Gastrocnemius medialis (tissue), 4 donors: Measurements from ENCODE around the gene ATP10D.

ENCODE experiments used
- POLR2A ChIP-seq, 2 donors: fragments of 450-650 bp; IDR thresholded peaks; one replicate each; pipeline ENCODE4 v1.6.1; 2017; ENCODE audit warnings: antibody characterized with exemption in 2 of 2, mild to moderate bottlenecking in 2 of 2, moderate library complexity in 2 of 2
- TF ChIP-seq, protein P1 (sequence below), 5 experiments: fragments of 450-650 bp in 3 of 5; fragments of 200-600 bp in 2 of 5; sonication (generic) in 2 of 5; IDR thresholded peaks in 4 of 5; conservative IDR thresholded peaks in 1 of 5; 1 replicate in 4 of 5; 2 replicates in 1 of 5; pipeline ENCODE4 v1.5.1; 2016 to 2019; ENCODE audit warnings: antibody characterized with exemption in 5 of 5, mild to moderate bottlenecking in 3 of 5, moderate library complexity in 3 of 5

DNA sequence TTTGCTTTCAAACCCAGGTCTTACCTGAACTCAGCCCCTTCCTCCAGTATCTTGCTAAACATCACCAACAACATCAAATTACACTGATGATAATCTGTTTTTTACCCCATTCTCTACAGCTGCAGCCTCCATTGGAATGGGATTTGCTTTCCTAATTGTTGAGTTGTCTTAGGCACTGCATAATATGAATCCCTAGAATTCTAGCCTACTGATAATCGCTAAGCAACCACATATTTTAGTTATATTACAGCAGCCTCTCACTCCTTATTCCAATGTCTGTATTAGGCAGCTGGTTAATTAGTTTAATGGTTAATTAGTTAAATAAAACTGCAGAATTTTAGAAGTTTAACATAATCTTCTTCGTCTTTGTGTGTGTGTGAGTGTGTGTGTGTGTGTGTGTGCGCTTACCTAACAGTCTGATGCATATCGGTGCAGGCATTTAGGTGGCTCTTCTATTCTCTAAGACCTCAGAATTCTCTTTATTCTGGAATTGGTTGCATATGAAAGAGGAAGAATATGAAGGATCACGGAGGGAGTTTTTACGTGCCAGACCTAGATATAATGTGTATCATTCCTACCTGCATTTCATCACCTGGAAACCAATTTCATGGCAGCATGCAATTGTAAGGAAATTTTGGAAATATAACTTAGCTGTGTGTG is 16.2 kb upstream of the ATP10D start:
- TF ChIP-seq, protein P1, sequence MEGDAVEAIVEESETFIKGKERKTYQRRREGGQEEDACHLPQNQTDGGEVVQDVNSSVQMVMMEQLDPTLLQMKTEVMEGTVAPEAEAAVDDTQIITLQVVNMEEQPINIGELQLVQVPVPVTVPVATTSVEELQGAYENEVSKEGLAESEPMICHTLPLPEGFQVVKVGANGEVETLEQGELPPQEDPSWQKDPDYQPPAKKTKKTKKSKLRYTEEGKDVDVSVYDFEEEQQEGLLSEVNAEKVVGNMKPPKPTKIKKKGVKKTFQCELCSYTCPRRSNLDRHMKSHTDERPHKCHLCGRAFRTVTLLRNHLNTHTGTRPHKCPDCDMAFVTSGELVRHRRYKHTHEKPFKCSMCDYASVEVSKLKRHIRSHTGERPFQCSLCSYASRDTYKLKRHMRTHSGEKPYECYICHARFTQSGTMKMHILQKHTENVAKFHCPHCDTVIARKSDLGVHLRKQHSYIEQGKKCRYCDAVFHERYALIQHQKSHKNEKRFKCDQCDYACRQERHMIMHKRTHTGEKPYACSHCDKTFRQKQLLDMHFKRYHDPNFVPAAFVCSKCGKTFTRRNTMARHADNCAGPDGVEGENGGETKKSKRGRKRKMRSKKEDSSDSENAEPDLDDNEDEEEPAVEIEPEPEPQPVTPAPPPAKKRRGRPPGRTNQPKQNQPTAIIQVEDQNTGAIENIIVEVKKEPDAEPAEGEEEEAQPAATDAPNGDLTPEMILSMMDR (IDR thresholded peaks at IDR 0.05 in 4 of 5, conservative IDR thresholded peaks at IDR 0.05 in 1 of 5): no peak
- TF ChIP-seq POLR2A (IDR thresholded peaks at IDR 0.05): no peak
